ENCODE results near the gene ZNF850.

ZNF850 gene

DNA sequence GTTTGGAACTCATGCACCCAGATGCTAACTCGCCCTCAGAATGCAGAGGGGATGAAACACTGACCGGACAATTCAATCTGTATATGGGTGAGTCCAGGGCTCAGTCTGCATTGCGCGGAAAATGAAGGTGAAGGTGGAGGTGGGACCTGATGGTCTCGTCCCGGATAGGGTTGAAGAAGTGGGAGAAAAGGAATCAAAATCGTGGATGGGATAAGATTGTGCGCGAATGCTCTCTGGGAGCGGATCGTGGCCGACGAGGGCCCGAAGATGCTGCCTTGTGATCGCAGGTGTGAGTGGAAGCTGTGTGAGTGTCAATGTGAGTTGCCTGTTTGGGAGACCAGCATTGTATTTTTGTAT is 594 bp upstream of the ZNF850 start (continued):
- TF ChIP-seq, protein P1, sequence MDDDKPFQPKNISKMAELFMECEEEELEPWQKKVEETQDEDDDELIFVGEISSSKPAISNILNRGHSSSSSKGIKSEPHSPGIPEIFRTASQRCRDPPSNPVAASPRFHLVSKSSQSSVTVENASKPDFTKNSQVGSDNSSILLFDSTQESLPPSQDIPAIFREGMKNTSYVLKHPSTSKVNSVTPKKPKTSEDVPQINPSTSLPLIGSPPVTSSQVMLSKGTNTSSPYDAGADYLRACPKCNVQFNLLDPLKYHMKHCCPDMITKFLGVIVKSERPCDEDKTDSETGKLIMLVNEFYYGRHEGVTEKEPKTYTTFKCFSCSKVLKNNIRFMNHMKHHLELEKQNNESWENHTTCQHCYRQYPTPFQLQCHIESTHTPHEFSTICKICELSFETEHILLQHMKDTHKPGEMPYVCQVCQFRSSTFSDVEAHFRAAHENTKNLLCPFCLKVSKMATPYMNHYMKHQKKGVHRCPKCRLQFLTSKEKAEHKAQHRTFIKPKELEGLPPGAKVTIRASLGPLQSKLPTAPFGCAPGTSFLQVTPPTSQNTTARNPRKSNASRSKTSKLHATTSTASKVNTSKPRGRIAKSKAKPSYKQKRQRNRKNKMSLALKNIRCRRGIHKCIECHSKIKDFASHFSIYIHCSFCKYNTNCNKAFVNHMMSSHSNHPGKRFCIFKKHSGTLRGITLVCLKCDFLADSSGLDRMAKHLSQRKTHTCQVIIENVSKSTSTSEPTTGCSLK (tag by site-specific recombination; IDR thresholded peaks at IDR 0.05), result peak; percentile 85
- peak; percentile 21 for TF ChIP-seq ZNF335 (tag by site-specific recombination; conservative IDR thresholded peaks at IDR 0.05)
- TF ChIP-seq, protein P2, sequence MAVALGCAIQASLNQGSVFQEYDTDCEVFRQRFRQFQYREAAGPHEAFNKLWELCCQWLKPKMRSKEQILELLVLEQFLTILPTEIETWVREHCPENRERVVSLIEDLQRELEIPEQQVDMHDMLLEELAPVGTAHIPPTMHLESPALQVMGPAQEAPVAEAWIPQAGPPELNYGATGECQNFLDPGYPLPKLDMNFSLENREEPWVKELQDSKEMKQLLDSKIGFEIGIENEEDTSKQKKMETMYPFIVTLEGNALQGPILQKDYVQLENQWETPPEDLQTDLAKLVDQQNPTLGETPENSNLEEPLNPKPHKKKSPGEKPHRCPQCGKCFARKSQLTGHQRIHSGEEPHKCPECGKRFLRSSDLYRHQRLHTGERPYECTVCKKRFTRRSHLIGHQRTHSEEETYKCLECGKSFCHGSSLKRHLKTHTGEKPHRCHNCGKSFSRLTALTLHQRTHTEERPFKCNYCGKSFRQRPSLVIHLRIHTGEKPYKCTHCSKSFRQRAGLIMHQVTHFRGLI (tag by site-specific recombination; IDR thresholded peaks at IDR 0.05), result no peak
- TF ChIP-seq, protein P3, sequence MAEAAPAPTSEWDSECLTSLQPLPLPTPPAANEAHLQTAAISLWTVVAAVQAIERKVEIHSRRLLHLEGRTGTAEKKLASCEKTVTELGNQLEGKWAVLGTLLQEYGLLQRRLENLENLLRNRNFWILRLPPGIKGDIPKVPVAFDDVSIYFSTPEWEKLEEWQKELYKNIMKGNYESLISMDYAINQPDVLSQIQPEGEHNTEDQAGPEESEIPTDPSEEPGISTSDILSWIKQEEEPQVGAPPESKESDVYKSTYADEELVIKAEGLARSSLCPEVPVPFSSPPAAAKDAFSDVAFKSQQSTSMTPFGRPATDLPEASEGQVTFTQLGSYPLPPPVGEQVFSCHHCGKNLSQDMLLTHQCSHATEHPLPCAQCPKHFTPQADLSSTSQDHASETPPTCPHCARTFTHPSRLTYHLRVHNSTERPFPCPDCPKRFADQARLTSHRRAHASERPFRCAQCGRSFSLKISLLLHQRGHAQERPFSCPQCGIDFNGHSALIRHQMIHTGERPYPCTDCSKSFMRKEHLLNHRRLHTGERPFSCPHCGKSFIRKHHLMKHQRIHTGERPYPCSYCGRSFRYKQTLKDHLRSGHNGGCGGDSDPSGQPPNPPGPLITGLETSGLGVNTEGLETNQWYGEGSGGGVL (tag by site-specific recombination; IDR thresholded peaks at IDR 0.05), result no peak
- peak; percentile 100 for TF ChIP-seq ZBTB17 (tag by site-specific recombination; IDR thresholded peaks at IDR 0.05)
- no peak for TF ChIP-seq SALL2 (tag by site-specific recombination; IDR thresholded peaks at IDR 0.05; ENCODE audit: borderline replicate concordance)
- no peak for TF ChIP-seq PRDM6 (tag by site-specific recombination; IDR thresholded peaks at IDR 0.05)
- TF ChIP-seq ZNF184 (tag by site-specific recombination; IDR thresholded peaks at IDR 0.05), result no peak
- no peak for TF ChIP-seq ZNF837 (tag by site-specific recombination; IDR thresholded peaks at IDR 0.05)
- no peak for TF ChIP-seq ZNF621 (tag by site-specific recombination; IDR thresholded peaks at IDR 0.05)
- peak; percentile 90 for TF ChIP-seq ZNF600 (tag by site-specific recombination; IDR thresholded peaks at IDR 0.05)
- TF ChIP-seq ZNF704 (tag by site-specific recombination; IDR thresholded peaks at IDR 0.05), result no peak
- TF ChIP-seq ZNF658 (tag by site-specific recombination; IDR thresholded peaks at IDR 0.05), result no peak
- TF ChIP-seq, protein P4, sequence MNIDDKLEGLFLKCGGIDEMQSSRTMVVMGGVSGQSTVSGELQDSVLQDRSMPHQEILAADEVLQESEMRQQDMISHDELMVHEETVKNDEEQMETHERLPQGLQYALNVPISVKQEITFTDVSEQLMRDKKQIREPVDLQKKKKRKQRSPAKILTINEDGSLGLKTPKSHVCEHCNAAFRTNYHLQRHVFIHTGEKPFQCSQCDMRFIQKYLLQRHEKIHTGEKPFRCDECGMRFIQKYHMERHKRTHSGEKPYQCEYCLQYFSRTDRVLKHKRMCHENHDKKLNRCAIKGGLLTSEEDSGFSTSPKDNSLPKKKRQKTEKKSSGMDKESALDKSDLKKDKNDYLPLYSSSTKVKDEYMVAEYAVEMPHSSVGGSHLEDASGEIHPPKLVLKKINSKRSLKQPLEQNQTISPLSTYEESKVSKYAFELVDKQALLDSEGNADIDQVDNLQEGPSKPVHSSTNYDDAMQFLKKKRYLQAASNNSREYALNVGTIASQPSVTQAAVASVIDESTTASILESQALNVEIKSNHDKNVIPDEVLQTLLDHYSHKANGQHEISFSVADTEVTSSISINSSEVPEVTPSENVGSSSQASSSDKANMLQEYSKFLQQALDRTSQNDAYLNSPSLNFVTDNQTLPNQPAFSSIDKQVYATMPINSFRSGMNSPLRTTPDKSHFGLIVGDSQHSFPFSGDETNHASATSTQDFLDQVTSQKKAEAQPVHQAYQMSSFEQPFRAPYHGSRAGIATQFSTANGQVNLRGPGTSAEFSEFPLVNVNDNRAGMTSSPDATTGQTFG (tag by site-specific recombination; IDR thresholded peaks at IDR 0.05; ENCODE audit: borderline replicate concordance), result no peak
- TF ChIP-seq, protein P5, sequence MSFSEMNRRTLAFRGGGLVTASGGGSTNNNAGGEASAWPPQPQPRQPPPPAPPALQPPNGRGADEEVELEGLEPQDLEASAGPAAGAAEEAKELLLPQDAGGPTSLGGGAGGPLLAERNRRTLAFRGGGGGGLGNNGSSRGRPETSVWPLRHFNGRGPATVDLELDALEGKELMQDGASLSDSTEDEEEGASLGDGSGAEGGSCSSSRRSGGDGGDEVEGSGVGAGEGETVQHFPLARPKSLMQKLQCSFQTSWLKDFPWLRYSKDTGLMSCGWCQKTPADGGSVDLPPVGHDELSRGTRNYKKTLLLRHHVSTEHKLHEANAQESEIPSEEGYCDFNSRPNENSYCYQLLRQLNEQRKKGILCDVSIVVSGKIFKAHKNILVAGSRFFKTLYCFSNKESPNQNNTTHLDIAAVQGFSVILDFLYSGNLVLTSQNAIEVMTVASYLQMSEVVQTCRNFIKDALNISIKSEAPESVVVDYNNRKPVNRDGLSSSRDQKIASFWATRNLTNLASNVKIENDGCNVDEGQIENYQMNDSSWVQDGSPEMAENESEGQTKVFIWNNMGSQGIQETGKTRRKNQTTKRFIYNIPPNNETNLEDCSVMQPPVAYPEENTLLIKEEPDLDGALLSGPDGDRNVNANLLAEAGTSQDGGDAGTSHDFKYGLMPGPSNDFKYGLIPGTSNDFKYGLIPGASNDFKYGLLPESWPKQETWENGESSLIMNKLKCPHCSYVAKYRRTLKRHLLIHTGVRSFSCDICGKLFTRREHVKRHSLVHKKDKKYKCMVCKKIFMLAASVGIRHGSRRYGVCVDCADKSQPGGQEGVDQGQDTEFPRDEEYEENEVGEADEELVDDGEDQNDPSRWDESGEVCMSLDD (tag by site-specific recombination; IDR thresholded peaks at IDR 0.05), result peak; percentile 61
- peak; percentile 63; the same call in 1 of the 2 replicates for TF ChIP-seq ZXDB (tag by site-specific recombination; IDR thresholded peaks at IDR 0.05)
- TF ChIP-seq PBX3 (CRISPR knock-in tag; IDR thresholded peaks at IDR 0.05), result no peak
- TF ChIP-seq, protein P6, sequence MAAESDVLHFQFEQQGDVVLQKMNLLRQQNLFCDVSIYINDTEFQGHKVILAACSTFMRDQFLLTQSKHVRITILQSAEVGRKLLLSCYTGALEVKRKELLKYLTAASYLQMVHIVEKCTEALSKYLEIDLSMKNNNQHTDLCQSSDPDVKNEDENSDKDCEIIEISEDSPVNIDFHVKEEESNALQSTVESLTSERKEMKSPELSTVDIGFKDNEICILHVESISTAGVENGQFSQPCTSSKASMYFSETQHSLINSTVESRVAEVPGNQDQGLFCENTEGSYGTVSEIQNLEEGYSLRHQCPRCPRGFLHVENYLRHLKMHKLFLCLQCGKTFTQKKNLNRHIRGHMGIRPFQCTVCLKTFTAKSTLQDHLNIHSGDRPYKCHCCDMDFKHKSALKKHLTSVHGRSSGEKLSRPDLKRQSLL (tag by site-specific recombination; IDR thresholded peaks at IDR 0.05), result no peak
- peak; percentile 70 for TF ChIP-seq ZBTB21 (tag by site-specific recombination; IDR thresholded peaks at IDR 0.05)
- TF ChIP-seq ZNF510 (tag by site-specific recombination; IDR thresholded peaks at IDR 0.05; ENCODE audit: insufficient replicate concordance), result no peak
- no peak for TF ChIP-seq ZNF555 (tag by site-specific recombination; conservative IDR thresholded peaks at IDR 0.05)
- TF ChIP-seq ZNF311 (tag by site-specific recombination; IDR thresholded peaks at IDR 0.05; ENCODE audit: borderline replicate concordance), result no peak

Measured in HEK293 (cell line).